IMR-90 (cell line): Measurements from ENCODE around the gene OXSR1.

ENCODE experiments used
- BHLHE40 ChIP-seq: fragments of 150-350 bp; IDR thresholded peaks from 2 replicates; pipeline ENCODE4 v1.6.1; 2016; ENCODE audit warnings: mild to moderate bottlenecking, low read depth, low read length
- CTCF ChIP-seq: conservative IDR thresholded peaks from 2 replicates; pipeline ENCODE4 v1.5.1; 2012; ENCODE audit warnings: mild to moderate bottlenecking, low read depth, low read length, improper control_type of control experiment
- ELK1 ChIP-seq: fragments of 150-350 bp; IDR thresholded peaks from 2 replicates; pipeline ENCODE4 v1.6.1; 2016; ENCODE audit warnings: low read depth, mild to moderate bottlenecking, low read length, moderate library complexity, borderline replicate concordance
- FOS ChIP-seq: fragments of 150-350 bp; IDR thresholded peaks from 2 replicates; pipeline ENCODE4 v1.6.1; 2016; ENCODE audit warnings: low read depth, low read length
- MXI1 ChIP-seq: IDR thresholded peaks from 2 replicates; pipeline ENCODE4 v1.6.1; 2012; ENCODE audit warnings: low read depth, mild to moderate bottlenecking, low read length, moderate library complexity, borderline replicate concordance
- NFE2L2 ChIP-seq: fragments of 150-350 bp; IDR thresholded peaks from 2 replicates; pipeline ENCODE4 v1.6.1; 2016; ENCODE audit warnings: low read depth, mild to moderate bottlenecking, low read length
- POLR2A ChIP-seq: IDR thresholded peaks from 2 replicates; pipeline ENCODE4 v1.6.1; 2012; ENCODE audit warnings: mild to moderate bottlenecking, low read depth, low read length
- RAD21 ChIP-seq: IDR thresholded peaks from 2 replicates; pipeline ENCODE4 v1.6.1; 2012; ENCODE audit warnings: low read length, improper control_type of control experiment
- RCOR1 ChIP-seq: IDR thresholded peaks from 2 replicates; pipeline ENCODE4 v1.6.1; 2012; ENCODE audit warnings: mild to moderate bottlenecking, low read length, improper control_type of control experiment; ENCODE audit not compliant: insufficient replicate concordance
- SMC3 ChIP-seq: fragments of 150-350 bp; IDR thresholded peaks from 2 replicates; pipeline ENCODE4 v1.6.1; 2016; ENCODE audit warnings: low read depth, mild to moderate bottlenecking, antibody characterized with exemption, low read length, moderate library complexity
- USF2 ChIP-seq: fragments of 150-350 bp; IDR thresholded peaks from 2 replicates; pipeline ENCODE4 v1.6.1; 2017; ENCODE audit warnings: mild to moderate bottlenecking, antibody characterized with exemption, low read length, low read depth

- TF ChIP-seq RAD21 (no peak), CTCF (no peak), SMC3 (no peak), POLR2A (no peak), USF2 (no peak), BHLHE40 (no peak), MXI1 (no peak), RCOR1 (no peak), ELK1 (no peak), NFE2L2 (no peak), FOS (no peak)
Measured at GRCh38 chr3:38120693-38121450, 44.5 kb upstream of the OXSR1 start.
